NCI-H146 treated with DMSO at 0.1 percent for 48 hours (cell line): ENCODE data around the gene EFHD1.

Experiments used
- DNase-seq: peaks from one replicate; lab custom pipeline; 2025; ENCODE audit not compliant: unreplicated experiment; lab: John Stamatoyannopoulos, UW

Gene EFHD1

GRCh38 chr2:232633413-232634205, at the start of gene EFHD1:
Gene EFHD1 (plus strand): TSS chr2:232633604. CDS start chr2:232633705, 101 bp downstream.
- DNase-seq: peak; percentile 24

GRCh38 chr2:232584238-232584637, 49.2 kb upstream of the EFHD1 start:
- no peak for DNase-seq

- DNase-seq: no peak
These were observed 46.4 kb upstream of the EFHD1 start for GRCh38 chr2:232586943-232587505.

- no peak for DNase-seq
These were observed 45.9 kb upstream of the EFHD1 start for GRCh38 chr2:232587512-232587911.

GRCh38 chr2:232588031-232588430, 45.4 kb upstream of the EFHD1 start:
- DNase-seq: no peak

GRCh38 chr2:232588680-232589585, 44.5 kb upstream of the EFHD1 start:
- DNase-seq: no peak

GRCh38 chr2:232592772-232593395, 40.5 kb upstream of the EFHD1 start:
- no peak for DNase-seq

- no peak for DNase-seq
These were observed 39.4 kb upstream of the EFHD1 start for GRCh38 chr2:232593982-232594381.

- no peak for DNase-seq
These were observed 35.9 kb upstream of the EFHD1 start for GRCh38 chr2:232597362-232598079.

GRCh38 chr2:232598293-232598692, 35.1 kb upstream of the EFHD1 start:
- no peak for DNase-seq

- DNase-seq: no peak
These were observed 33.2 kb upstream of the EFHD1 start for GRCh38 chr2:232600053-232600773.

GRCh38 chr2:232603283-232603682, 30.1 kb upstream of the EFHD1 start:
- no peak for DNase-seq

GRCh38 chr2:232604535-232604934, 28.9 kb upstream of the EFHD1 start:
- no peak for DNase-seq

GRCh38 chr2:232607011-232607410, 26.4 kb upstream of the EFHD1 start:
- no peak for DNase-seq

- DNase-seq: no peak
These were observed 23.8 kb upstream of the EFHD1 start for GRCh38 chr2:232609607-232610006.

GRCh38 chr2:232610081-232610480, 23.3 kb upstream of the EFHD1 start:
- no peak for DNase-seq

- DNase-seq: no peak
These were observed 22.3 kb upstream of the EFHD1 start for GRCh38 chr2:232611061-232611460.

- no peak for DNase-seq
These were observed 21.7 kb upstream of the EFHD1 start for GRCh38 chr2:232611559-232612218.

- DNase-seq: no peak
These were observed 19.8 kb upstream of the EFHD1 start for GRCh38 chr2:232613538-232614134.
